ENCODE results near the gene PDIA4.
A peak's percentile ranks its signal among the peaks of the same experiment; 100 is the strongest.

Gene PDIA4

GRCh38 chr7:148973256-148973655 is 55.0 kb downstream of the PDIA4 start:
- no peak for DNase-seq (ENCODE audit: low read depth, low spot score)
- Histone ChIP-seq H3K36me3 (ENCODE audit: control insufficient read depth, insufficient read depth, low read length) (no peaks in the 10 kb centered on the region), H3K27ac (ENCODE audit: low read length) (no peak overlapping the region), H3K4me3 (ENCODE audit: low read length) (no peak overlapping the region), H3K27me3 (ENCODE audit: control insufficient read depth, insufficient read depth, low read length) (no peaks in the 10 kb centered on the region), H3K4me1 (ENCODE audit: control insufficient read depth, insufficient read depth, low read length) (peaks cover 6% of the 10 kb centered on the region; the same call in 1 of the 2 replicates), H3K9me3 (ENCODE audit: control insufficient read depth, insufficient read depth, low read length) (no peaks in the 10 kb centered on the region; the same call in 1 of the 2 replicates)
- WGBS (ENCODE audit: insufficient coverage, insufficient read length): 100% methylated on average over 2 of the region's 6 CpGs

GRCh38 chr7:148972375-148972774 is 55.9 kb downstream of the PDIA4 start:
- no peaks in the 10 kb centered on the region for H3K27me3 ChIP-seq (ENCODE audit: control insufficient read depth, insufficient read depth, low read length)
- H3K9me3 ChIP-seq (ENCODE audit: control insufficient read depth, insufficient read depth, low read length): no peaks in the 10 kb centered on the region; the same call in 1 of the 2 replicates
- H3K4me1 ChIP-seq (ENCODE audit: control insufficient read depth, insufficient read depth, low read length): peaks cover 4% of the 10 kb centered on the region; the same call in 1 of the 2 replicates
- no CpG with 5 or more reads among the region's 7 CpGs for WGBS (ENCODE audit: insufficient coverage, insufficient read length)
- H3K27ac ChIP-seq (ENCODE audit: low read length): no peak overlapping the region
- no peaks in the 10 kb centered on the region for H3K36me3 ChIP-seq (ENCODE audit: control insufficient read depth, insufficient read depth, low read length)
- no peak overlapping the region for H3K4me3 ChIP-seq (ENCODE audit: low read length)
- DNase-seq (ENCODE audit: low read depth, low spot score): no peak

- no peak for DNase-seq (ENCODE audit: low read depth, low spot score)
- no peaks in the 10 kb centered on the region for H3K4me1 ChIP-seq (ENCODE audit: control insufficient read depth, insufficient read depth, low read length)
- no peak overlapping the region for H3K27ac ChIP-seq (ENCODE audit: low read length)
- no peaks in the 10 kb centered on the region for H3K9me3 ChIP-seq (ENCODE audit: control insufficient read depth, insufficient read depth, low read length)
- no peaks in the 10 kb centered on the region for H3K36me3 ChIP-seq (ENCODE audit: control insufficient read depth, insufficient read depth, low read length)
- no peaks in the 10 kb centered on the region for H3K27me3 ChIP-seq (ENCODE audit: control insufficient read depth, insufficient read depth, low read length)
- no CpG with 5 or more reads among the region's 3 CpGs for WGBS (ENCODE audit: insufficient coverage, insufficient read length)
- H3K4me3 ChIP-seq (ENCODE audit: low read length): no peak overlapping the region
Observed at GRCh38 chr7:148967602-148968001, 60.7 kb downstream of the PDIA4 start.

- Histone ChIP-seq H3K36me3 (ENCODE audit: control insufficient read depth, insufficient read depth, low read length) (no peaks in the 10 kb centered on the region), H3K27me3 (ENCODE audit: control insufficient read depth, insufficient read depth, low read length) (no peaks in the 10 kb centered on the region), H3K4me3 (ENCODE audit: low read length) (no peak overlapping the region), H3K27ac (ENCODE audit: low read length) (no peak overlapping the region), H3K4me1 (ENCODE audit: control insufficient read depth, insufficient read depth, low read length) (no peaks in the 10 kb centered on the region), H3K9me3 (ENCODE audit: control insufficient read depth, insufficient read depth, low read length) (no peaks in the 10 kb centered on the region)
- DNase-seq (ENCODE audit: low read depth, low spot score): no peak
- WGBS (ENCODE audit: insufficient coverage, insufficient read length): no CpG with 5 or more reads among the region's 13 CpGs
Observed at GRCh38 chr7:148967032-148967372, 61.3 kb downstream of the PDIA4 start.

- no peaks in the 10 kb centered on the region for H3K36me3 ChIP-seq (ENCODE audit: control insufficient read depth, insufficient read depth, low read length)
- WGBS (ENCODE audit: insufficient coverage, insufficient read length): no CpG with 5 or more reads among the region's 15 CpGs
- no peak overlapping the region for H3K27ac ChIP-seq (ENCODE audit: low read length)
- no peak overlapping the region for H3K4me3 ChIP-seq (ENCODE audit: low read length)
- H3K9me3 ChIP-seq (ENCODE audit: control insufficient read depth, insufficient read depth, low read length): no peaks in the 10 kb centered on the region
- no peak for DNase-seq (ENCODE audit: low read depth, low spot score)
- H3K4me1 ChIP-seq (ENCODE audit: control insufficient read depth, insufficient read depth, low read length): no peaks in the 10 kb centered on the region
- H3K27me3 ChIP-seq (ENCODE audit: control insufficient read depth, insufficient read depth, low read length): no peaks in the 10 kb centered on the region
Observed at GRCh38 chr7:148964483-148965267, 63.6 kb downstream of the PDIA4 start.

GRCh38 chr7:148963583-148964482 is 64.5 kb downstream of the PDIA4 start:
- DNase-seq (ENCODE audit: low read depth, low spot score): no peak
- Histone ChIP-seq H3K27ac (ENCODE audit: low read length) (no peak overlapping the region), H3K27me3 (ENCODE audit: control insufficient read depth, insufficient read depth, low read length) (no peaks in the 10 kb centered on the region), H3K9me3 (ENCODE audit: control insufficient read depth, insufficient read depth, low read length) (no peaks in the 10 kb centered on the region), H3K36me3 (ENCODE audit: control insufficient read depth, insufficient read depth, low read length) (no peaks in the 10 kb centered on the region), H3K4me3 (ENCODE audit: low read length) (no peak overlapping the region), H3K4me1 (ENCODE audit: control insufficient read depth, insufficient read depth, low read length) (no peaks in the 10 kb centered on the region)
- WGBS (ENCODE audit: insufficient coverage, insufficient read length): no CpG with 5 or more reads among the region's 20 CpGs

GRCh38 chr7:148962823-148963582 is 65.3 kb downstream of the PDIA4 start:
- peak overlapping the region; percentile 54; the same call in 1 of the 2 replicates for H3K4me3 ChIP-seq (ENCODE audit: low read length)
- no CpG with 5 or more reads among the region's 5 CpGs for WGBS (ENCODE audit: insufficient coverage, insufficient read length)
- no peaks in the 10 kb centered on the region for H3K27me3 ChIP-seq (ENCODE audit: control insufficient read depth, insufficient read depth, low read length)
- H3K36me3 ChIP-seq (ENCODE audit: control insufficient read depth, insufficient read depth, low read length): no peaks in the 10 kb centered on the region
- no peaks in the 10 kb centered on the region for H3K4me1 ChIP-seq (ENCODE audit: control insufficient read depth, insufficient read depth, low read length)
- H3K27ac ChIP-seq (ENCODE audit: low read length): no peak overlapping the region
- no peak for DNase-seq (ENCODE audit: low read depth, low spot score)
- H3K9me3 ChIP-seq (ENCODE audit: control insufficient read depth, insufficient read depth, low read length): no peaks in the 10 kb centered on the region

GRCh38 chr7:148962440-148962822 is 65.9 kb downstream of the PDIA4 start:
- H3K27ac ChIP-seq (ENCODE audit: low read length): no peak overlapping the region
- WGBS (ENCODE audit: insufficient coverage, insufficient read length): no CpG with 5 or more reads among the region's 5 CpGs

GRCh38 chr7:148959726-148960125 is 68.6 kb downstream of the PDIA4 start:
- Histone ChIP-seq H3K27me3 (ENCODE audit: control insufficient read depth, insufficient read depth, low read length) (no peaks in the 10 kb centered on the region), H3K4me3 (ENCODE audit: low read length) (no peak overlapping the region), H3K27ac (ENCODE audit: low read length) (no peak overlapping the region), H3K36me3 (ENCODE audit: control insufficient read depth, insufficient read depth, low read length) (no peaks in the 10 kb centered on the region), H3K4me1 (ENCODE audit: control insufficient read depth, insufficient read depth, low read length) (no peaks in the 10 kb centered on the region), H3K9me3 (ENCODE audit: control insufficient read depth, insufficient read depth, low read length) (no peaks in the 10 kb centered on the region)
- DNase-seq (ENCODE audit: low read depth, low spot score): no peak
- no CpG with 5 or more reads among the region's 3 CpGs for WGBS (ENCODE audit: insufficient coverage, insufficient read length)

More at GRCh38 chr7:148962440-148962822, 65.9 kb downstream of the PDIA4 start:
- H3K36me3 ChIP-seq (ENCODE audit: control insufficient read depth, insufficient read depth, low read length): no peaks in the 10 kb centered on the region
- peak overlapping the region; percentile 54; the same call in 1 of the 2 replicates for H3K4me3 ChIP-seq (ENCODE audit: low read length)
- no peaks in the 10 kb centered on the region for H3K27me3 ChIP-seq (ENCODE audit: control insufficient read depth, insufficient read depth, low read length)
- no peaks in the 10 kb centered on the region for H3K4me1 ChIP-seq (ENCODE audit: control insufficient read depth, insufficient read depth, low read length)
- no peak for DNase-seq (ENCODE audit: low read depth, low spot score)
- H3K9me3 ChIP-seq (ENCODE audit: control insufficient read depth, insufficient read depth, low read length): no peaks in the 10 kb centered on the region

GRCh38 chr7:148958061-148958460 is 70.2 kb downstream of the PDIA4 start:
- WGBS (ENCODE audit: insufficient coverage, insufficient read length): no CpG with 5 or more reads among the region's 9 CpGs
- Histone ChIP-seq H3K4me1 (ENCODE audit: control insufficient read depth, insufficient read depth, low read length) (no peaks in the 10 kb centered on the region), H3K9me3 (ENCODE audit: control insufficient read depth, insufficient read depth, low read length) (no peaks in the 10 kb centered on the region), H3K4me3 (ENCODE audit: low read length) (no peak overlapping the region), H3K27ac (ENCODE audit: low read length) (no peak overlapping the region), H3K36me3 (ENCODE audit: control insufficient read depth, insufficient read depth, low read length) (no peaks in the 10 kb centered on the region), H3K27me3 (ENCODE audit: control insufficient read depth, insufficient read depth, low read length) (no peaks in the 10 kb centered on the region)
- DNase-seq (ENCODE audit: low read depth, low spot score): no peak

Measured in iPS DF 6.9 (cell line).